ENCODE data around the gene NPIPB2.
"Not testable (repeated sequence)": the region's sequence is repeated elsewhere in the genome, so short reads cannot be mapped to it uniquely, and the experiment has no call there.

NPIPB2 gene

GRCh38 chr16:11941945-11942344, at the start of gene NPIPB2:
Gene NPIPB2 (minus strand): TSS chr16:11942045. CDS start chr16:11942045, 0 bp downstream.
- DNase-seq (ENCODE audit: low read depth); H3K4me3 ChIP-seq (ENCODE audit: low read depth, low read length): not testable (repeated sequence)

GRCh38 chr16:11990702-11991390, 49.0 kb upstream of the NPIPB2 start:
- TF ChIP-seq CTCF (conservative IDR thresholded peaks at IDR 0.05; ENCODE audit: low read depth, low read length), result no peak
- no peak overlapping the region for H3K4me3 ChIP-seq (ENCODE audit: low read depth, low read length)
- no peak for DNase-seq (ENCODE audit: low read depth)

- no peak overlapping the region for H3K4me3 ChIP-seq (ENCODE audit: low read depth, low read length)
- no peak for DNase-seq (ENCODE audit: low read depth)
- TF ChIP-seq CTCF (conservative IDR thresholded peaks at IDR 0.05; ENCODE audit: low read depth, low read length), result no peak
These were observed 46.6 kb upstream of the NPIPB2 start for GRCh38 chr16:11988258-11988978.

DNA sequence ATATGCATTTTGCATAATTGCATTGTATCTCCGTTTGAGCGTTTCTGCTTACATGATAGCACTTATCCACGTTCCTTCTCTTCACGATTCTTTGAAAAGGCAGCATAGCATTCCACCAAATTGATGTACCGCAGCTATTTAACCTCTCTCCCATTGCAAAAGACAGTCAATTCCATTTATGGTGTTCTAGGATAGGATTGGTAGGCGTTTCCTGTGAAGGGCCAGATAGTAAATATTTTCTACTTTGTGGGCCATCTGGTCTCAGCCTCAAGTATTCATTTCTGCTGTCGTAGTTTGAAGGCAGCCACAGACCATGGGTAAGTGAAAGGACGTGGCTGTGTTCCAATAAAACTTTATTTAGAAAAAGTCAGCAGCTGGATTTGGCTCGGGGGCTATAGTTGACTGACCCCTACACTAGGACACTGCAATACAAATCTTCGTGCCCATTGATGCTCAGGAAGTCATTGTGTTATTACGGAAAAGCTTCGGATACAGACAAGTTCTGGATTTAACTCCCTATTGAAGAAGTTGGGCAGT, 44.7 kb upstream of the NPIPB2 start:
- no peak for TF ChIP-seq CTCF (conservative IDR thresholded peaks at IDR 0.05; ENCODE audit: low read depth, low read length)

GRCh38 chr16:11985250-11985649, 43.4 kb upstream of the NPIPB2 start:
- TF ChIP-seq CTCF (conservative IDR thresholded peaks at IDR 0.05; ENCODE audit: low read depth, low read length), result no peak

More for the DNA sequence above, 44.7 kb upstream of the NPIPB2 start:
- no peak overlapping the region for H3K4me3 ChIP-seq (ENCODE audit: low read depth, low read length)
- DNase-seq (ENCODE audit: low read depth), result peak; percentile 72

GRCh38 chr16:11980136-11980844, 38.4 kb upstream of the NPIPB2 start:
- no peak for DNase-seq (ENCODE audit: low read depth)
- no peak overlapping the region for H3K4me3 ChIP-seq (ENCODE audit: low read depth, low read length)
- TF ChIP-seq CTCF (conservative IDR thresholded peaks at IDR 0.05; ENCODE audit: low read depth, low read length), result no peak

More at GRCh38 chr16:11985250-11985649, 43.4 kb upstream of the NPIPB2 start:
- DNase-seq (ENCODE audit: low read depth), result no peak
- H3K4me3 ChIP-seq (ENCODE audit: low read depth, low read length), result no peak overlapping the region

Data from choroid plexus epithelial cell (primary cell).